ENCODE data around the gene EFCAB10.
"Not testable (repeated sequence)": the region's sequence is repeated elsewhere in the genome, so short reads cannot be mapped to it uniquely, and the experiment has no call there.

EFCAB10 gene

GRCh38 chr7:105581066-105581811, at the start of gene EFCAB10:
Gene EFCAB10 (minus strand): TSS chr7:105581493. CDS start chr7:105581463, 30 bp downstream.
- peak; percentile 82 for DNase-seq

- DNase-seq = no peak
Measured at GRCh38 chr7:105625986-105626385, 44.7 kb upstream of the EFCAB10 start.

GRCh38 chr7:105623906-105624305, 42.6 kb upstream of the EFCAB10 start:
- no peak for DNase-seq

- DNase-seq = no peak
Measured at GRCh38 chr7:105623378-105623777, 42.1 kb upstream of the EFCAB10 start.

GRCh38 chr7:105622106-105622731, 40.9 kb upstream of the EFCAB10 start:
- no peak for DNase-seq

- DNase-seq = no peak
Measured at GRCh38 chr7:105621617-105622016, 40.3 kb upstream of the EFCAB10 start.

GRCh38 chr7:105621176-105621575, 39.9 kb upstream of the EFCAB10 start:
- DNase-seq = no peak

- DNase-seq = no peak
Measured at GRCh38 chr7:105619590-105619989, 38.3 kb upstream of the EFCAB10 start.

- no peak for DNase-seq
Measured at GRCh38 chr7:105618016-105618296, 36.7 kb upstream of the EFCAB10 start.

GRCh38 chr7:105617280-105618015, 36.2 kb upstream of the EFCAB10 start:
- DNase-seq = no peak

GRCh38 chr7:105614341-105614840, 33.1 kb upstream of the EFCAB10 start:
- no peak for DNase-seq

- DNase-seq = no peak
Measured at GRCh38 chr7:105613611-105614330, 32.5 kb upstream of the EFCAB10 start.

GRCh38 chr7:105612806-105613205, 31.5 kb upstream of the EFCAB10 start:
- no peak for DNase-seq

- DNase-seq = no peak
Measured at GRCh38 chr7:105611856-105612775, 30.8 kb upstream of the EFCAB10 start.

GRCh38 chr7:105610165-105610930, 29.1 kb upstream of the EFCAB10 start:
- no peak for DNase-seq

GRCh38 chr7:105602325-105603305, 21.3 kb upstream of the EFCAB10 start:
- no peak for DNase-seq

GRCh38 chr7:105600720-105601550, 19.6 kb upstream of the EFCAB10 start:
- DNase-seq = no peak

- no peak for DNase-seq
Measured at GRCh38 chr7:105599551-105599950, 18.3 kb upstream of the EFCAB10 start.

GRCh38 chr7:105599080-105599479, 17.8 kb upstream of the EFCAB10 start:
- DNase-seq = not testable (repeated sequence)
